Measurements from ENCODE around the gene ARHGAP26.

ARHGAP26 gene

DNA sequence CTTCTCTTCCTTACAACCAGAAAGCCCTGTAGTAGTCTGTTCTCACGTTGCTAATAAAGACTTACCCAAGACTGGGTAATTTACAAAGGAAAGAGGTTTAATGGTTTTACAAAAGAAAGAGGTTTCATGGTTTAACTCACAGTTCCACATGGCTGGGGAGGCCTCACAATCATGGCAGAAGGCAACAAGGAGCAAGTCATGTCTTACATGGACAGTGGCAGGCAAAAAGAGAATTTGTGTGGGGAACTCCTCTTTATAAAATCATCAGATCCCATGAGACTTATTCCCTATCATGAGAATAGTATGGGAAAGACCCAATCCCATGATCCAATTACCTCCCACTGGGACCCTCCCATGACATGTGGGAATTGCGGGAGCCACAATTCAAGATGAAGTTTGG, 468.4 kb downstream of the ARHGAP26 start:
- no peak for DNase-seq (ENCODE audit: low read depth in 2 of 2)

DNA sequence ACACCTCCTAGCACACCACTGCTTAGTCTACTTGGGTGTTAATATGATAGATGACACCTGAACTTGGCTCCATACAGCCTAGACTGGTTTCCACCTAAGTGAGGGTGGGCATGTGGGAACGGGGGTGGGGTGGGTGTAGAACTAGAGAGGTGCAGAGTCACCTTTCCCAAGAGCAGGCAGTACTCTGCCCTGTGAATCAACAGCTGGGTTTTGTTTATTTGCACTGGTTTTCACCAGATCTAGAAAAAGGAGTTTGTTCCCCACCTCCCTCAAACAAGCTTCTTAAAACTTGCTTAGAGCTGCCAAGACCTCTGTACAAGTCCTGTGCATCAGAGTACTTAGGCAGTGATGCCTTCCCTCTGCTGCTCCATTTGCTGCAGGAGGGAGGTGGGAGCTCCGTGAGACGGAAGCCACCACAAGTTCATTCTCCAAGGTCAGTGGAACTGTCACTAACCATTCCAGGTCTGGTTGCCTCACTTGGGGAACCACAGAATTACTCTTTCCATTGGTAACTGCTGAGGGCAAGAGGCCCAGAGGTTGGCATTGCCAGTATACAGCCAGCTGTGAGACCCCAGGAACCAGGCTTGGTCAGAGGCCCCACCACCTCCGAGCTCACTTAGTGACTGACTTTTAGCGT, 469.8 kb downstream of the ARHGAP26 start:
- DNase-seq (ENCODE audit: low read depth in 2 of 2) = no peak

DNA sequence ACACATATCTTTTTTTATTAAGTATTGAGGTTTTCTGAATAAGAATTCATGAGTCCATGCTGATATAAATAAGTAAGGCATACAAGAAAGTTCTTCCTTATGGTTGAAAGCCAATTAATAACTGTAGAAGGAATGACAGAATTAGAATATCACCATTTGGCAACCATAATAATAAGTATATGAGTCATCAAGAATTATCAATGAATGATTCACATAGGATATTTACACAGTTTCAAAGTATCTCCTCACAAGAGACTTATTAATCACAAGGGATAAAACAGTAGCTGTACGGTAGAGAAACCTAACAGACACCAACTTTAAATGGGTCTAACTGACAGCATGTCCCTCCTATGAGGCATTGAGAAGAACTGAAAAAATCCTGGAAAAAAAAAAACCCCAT, 471.7 kb downstream of the ARHGAP26 start:
- no peak for DNase-seq (ENCODE audit: low read depth in 2 of 2)

DNA sequence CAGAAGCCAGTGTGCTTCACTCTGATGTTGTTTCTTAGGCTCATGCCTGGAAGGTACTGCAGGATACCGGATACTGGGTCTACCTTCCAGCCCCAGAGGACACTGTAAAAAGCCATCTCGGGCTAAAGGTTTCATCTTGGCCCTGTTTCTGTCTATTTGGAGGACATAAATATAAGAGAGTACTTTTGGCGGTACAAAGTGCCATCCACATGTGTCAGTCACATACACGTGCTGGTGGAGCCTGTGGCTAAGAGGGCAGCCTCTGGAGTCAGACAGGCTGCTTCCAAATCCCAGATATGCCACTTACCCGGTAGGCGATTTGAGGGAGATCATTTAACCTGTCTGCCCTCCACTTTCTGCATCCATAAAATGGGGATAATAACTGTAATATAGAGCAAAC, 472.9 kb downstream of the ARHGAP26 start:
- no peak for DNase-seq (ENCODE audit: low read depth in 2 of 2)

DNA sequence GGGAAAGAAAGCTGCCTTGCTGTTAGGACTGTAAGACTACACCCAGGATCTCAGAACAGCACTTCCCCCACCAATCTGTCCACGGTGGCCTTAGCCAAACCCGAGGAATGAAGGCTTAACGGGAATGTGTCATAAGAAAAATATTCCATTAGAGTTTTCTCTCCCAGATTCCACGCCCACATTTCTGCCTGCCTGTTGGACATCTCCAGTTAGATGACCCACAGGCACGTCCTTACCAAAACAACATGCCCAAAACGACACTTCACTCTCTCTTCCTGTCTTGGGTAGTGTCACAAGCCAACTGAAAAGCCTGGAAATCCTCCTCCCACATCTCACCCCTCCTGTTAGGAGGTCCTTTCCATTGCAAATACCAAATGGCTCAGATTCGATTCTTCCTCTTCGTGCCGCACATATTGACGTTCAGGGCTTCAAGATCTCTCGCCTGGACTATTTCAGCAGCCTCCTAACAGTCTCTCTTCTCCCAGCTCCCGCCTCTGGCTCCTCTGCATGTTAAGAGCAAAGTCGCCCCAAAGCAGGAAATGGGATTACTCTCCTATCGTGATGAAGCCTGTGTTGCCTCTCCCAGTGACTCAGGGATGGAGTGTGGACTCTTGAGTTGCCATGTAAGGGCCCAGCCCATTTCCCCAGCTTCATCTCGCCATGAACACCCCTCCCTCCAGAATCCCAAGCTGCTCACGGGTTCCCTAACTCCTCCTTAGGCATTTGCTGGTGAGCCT, 474.0 kb downstream of the ARHGAP26 start:
- DNase-seq (ENCODE audit: low read depth in 2 of 2) = no peak

DNA sequence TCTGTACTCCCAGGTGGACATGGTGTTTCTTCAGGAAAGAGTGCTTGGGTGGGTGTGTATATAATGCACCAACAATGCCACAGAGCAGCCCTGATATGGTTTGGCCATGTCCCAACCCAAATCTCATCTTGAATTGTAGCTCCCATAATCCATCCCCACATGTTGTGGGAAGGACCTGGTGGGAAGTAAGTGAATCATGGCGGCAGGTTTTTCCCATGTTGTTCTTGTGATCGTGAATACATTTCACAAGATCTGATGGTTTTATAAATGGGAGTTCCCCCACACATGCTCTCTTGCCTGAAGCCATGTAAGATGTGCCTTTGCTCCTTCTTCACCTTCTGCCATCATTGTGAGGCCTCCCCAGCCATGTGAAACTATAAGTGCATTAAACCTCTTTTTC, 474.8 kb downstream of the ARHGAP26 start:
- no peak for DNase-seq (ENCODE audit: low read depth in 2 of 2)

DNA sequence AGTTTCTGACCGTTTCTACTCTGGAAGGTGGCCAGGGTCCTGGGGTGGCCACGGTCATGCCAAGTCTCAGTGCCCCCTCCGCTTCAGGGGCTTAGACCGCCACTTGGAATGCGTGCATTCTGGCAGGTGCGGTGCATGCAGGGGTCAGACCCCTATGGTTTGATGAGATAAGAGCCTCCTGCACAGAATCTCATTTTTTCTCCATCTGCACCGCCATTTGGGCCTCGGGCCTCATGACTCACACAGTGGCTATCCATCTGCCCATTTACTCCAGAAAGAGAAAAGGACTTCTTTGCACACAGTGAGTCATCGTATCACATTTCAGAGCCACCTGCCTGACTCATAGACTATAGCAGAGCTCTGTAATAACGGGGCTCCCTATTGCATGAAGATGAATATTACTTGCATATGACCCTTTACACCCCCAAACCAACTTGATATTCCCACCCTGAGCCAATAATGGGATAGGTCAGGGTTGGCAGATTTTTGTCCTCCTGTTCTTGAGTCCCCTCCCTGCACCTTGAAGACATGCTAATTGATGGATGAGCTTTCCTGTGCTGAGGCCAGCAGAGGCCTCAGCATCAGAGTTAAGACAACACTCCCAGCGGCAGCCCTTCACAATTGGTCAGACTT, 475.9 kb downstream of the ARHGAP26 start:
- DNase-seq (ENCODE audit: low read depth in 2 of 2) = no peak

DNA sequence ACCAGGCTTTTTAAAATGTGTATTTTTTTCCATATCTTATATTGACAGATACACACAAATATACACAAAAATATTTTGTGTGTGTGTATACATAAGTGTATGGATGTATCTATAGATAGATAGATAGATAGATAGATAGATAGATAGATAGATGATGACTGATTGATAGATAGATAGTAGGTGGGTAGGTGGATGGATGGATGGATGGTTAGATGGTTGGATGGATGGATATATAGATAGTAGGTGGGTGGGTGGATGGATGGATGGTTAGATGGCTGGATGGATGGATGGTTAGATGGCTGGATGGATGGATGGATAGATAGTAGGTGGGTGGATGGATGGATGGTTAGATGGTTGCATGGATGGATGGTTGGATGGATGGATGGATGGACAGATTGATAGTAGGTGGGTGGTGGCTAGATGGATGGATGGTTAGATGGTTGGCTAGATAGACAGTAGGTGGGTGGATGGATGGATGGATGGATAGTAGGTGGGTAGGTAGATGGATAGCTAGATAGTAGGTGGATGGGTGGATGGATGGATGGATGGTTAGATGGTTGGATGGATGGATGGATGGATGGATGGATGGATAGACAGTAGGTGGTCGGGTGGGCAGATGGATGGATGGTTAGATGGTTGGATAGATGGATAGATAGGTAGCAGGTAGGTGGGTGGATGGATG, 477.1 kb downstream of the ARHGAP26 start:
- no peak for DNase-seq (ENCODE audit: low read depth in 2 of 2)

DNA sequence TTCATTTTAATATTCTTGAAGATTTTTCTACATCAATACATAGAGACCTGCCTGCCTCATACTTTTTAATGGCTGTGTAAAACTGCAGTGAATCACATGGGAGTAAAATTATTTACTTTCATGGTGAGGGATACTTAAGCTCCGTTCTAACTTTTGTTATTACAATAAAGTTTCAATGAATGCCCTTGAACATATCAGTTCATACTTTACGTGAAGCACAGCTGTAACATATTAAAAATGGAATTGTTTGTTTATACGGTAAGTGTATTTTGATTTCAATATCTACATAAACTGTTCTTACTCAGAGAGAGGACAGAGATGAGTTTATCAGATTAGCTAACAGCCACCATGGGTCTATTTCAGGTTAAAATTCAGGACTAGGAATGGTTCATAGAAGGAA, 478.2 kb downstream of the ARHGAP26 start:
- no peak for DNase-seq (ENCODE audit: low read depth in 2 of 2)

DNA sequence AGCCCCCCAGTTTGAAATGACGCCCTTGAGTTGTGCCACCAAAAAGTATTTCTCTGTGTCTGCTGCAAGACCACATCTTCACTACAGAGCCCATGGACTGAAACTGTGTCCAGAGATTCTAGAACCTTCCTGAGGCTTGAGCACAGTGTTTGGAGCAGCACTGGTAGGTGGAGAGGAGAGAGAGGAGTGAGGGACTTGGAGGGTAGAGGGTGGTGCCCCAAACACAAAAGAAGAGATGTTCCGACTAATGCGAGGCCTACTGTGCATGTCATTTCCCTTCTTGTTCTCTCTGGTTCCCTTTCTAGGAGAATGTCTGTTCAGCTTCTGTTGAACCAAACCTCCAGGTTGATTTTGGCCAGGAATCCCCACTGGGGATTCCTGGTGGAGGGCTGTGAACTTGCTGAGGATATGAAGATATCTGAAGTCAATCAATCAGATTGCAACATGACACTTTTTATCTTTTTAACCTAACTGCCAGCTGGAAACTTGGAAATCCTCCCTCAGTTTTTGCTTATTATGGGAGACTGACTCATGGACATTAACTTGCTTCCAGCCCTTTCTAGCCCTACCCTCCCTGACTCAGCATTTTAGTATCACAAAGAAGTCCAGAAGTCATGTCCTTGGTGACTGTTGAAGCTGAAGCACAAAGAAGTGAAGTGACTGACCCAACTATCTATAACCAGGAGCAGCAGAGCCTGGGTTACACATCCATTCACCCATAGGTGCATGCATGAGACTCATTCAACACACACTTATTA, 478.8 kb downstream of the ARHGAP26 start:
- no peak for DNase-seq (ENCODE audit: low read depth in 2 of 2)

DNA sequence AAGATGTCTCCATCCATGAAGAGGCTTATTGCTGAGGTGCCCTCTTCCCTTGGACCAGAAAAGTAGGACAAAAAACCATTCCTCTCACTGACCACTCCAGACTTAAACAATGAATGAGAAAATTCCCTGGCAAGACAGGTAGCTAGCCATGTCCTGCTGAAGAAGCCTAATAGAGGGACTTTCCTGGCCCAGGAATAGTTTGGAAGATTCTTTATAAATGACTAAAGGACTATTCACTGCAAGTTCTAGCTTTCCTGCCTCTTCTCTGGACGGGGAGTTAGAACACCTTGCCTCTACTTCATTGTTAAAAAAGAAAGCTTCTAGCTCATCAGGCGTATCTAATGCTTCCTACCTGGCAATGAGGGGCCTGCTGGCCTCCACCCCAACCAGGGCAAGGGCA, 479.7 kb downstream of the ARHGAP26 start:
- no peak for DNase-seq (ENCODE audit: low read depth in 2 of 2)

DNA sequence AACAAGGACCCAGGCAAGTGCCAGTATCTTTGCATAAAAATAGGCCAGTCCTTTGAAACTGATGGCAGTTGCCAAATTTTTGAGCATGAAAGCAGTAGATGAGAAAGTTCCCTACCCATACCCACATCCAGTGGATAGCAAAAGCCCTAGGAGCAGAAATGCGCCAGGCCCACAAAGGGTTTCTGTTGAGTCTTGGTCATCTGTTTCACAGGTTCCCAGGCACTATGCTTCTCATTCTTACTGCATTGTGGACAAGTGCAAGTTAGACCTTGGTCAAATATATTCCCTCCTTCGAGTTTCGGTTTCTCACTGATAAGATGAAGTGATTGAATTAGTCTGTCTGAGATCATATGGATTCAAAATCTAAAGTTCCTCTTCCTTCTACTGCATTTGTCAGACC, 481.0 kb downstream of the ARHGAP26 start:
- no peak for DNase-seq (ENCODE audit: low read depth in 2 of 2)

DNA sequence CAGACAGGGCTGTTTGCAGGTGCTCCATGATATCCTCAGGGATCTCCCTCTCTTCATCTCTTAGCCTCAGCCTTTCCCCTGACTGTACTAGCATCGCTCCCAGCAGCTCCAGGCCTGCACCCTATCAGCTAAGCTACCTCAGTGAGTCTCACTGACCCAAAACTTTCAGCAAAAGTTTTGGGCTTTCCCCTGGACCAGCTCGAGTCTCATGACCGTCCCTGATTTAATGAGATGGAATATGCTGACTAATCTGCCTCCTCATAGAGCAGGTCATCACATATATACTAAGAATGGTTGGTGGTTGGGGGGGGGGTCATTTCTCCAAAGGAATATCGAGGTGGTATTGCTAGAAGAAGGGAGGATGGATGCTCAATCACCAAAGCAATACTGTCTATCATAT, 481.8 kb downstream of the ARHGAP26 start:
- no peak for DNase-seq (ENCODE audit: low read depth in 2 of 2)

DNA sequence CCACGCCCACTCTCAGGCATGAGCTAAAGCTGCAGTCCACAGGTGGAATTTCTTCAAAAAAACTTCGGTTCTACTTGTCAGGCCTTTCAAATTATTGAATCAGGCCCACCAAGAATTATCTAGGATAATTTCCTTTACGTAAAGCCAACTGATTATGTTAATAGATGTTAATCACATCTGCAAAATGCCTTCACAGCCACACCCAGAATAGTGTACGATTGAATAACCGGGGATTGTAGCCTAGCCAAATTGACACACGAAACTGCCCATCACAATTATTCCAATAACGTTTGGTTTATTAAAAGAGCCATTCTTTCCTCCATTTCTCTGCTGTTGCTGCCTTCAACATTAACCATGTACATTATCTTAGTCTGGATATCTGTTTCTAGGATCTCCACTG, 484.6 kb downstream of the ARHGAP26 start:
- no peak for DNase-seq (ENCODE audit: low read depth in 2 of 2)

DNA sequence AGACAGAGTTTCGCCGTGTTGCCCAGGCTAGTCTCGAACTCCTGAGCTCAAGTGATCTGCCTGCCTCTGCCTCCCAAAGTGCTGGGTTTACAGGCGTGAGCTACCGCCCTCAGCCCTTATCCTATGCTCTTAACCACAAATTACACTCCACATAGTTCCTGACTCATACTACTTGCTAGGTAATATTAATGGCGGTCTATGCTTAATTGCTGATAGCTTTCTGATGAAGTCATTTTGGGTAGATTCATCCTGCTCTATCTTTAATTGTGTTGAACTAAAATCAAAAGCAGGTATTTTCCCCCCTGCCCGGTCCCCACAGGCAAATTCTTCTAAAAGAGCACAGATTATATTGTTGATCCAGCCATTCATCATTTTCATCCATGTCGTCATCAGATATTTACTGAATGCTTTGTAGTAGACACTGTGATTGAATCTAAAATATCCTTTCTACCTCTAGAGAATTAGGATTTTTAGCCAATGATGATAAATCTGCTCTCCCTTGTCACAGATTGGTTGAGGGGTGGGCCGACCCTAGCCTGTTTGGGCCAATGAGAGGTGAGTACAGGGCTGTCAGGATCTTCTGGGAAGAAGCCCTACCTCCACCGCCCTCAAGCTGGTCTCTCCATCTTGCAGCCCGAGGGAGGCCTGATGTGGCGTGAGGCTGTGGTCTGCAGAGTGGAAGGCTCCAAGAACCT, 488.5 kb downstream of the ARHGAP26 start:
- no peak for DNase-seq (ENCODE audit: low read depth in 2 of 2)

DNA sequence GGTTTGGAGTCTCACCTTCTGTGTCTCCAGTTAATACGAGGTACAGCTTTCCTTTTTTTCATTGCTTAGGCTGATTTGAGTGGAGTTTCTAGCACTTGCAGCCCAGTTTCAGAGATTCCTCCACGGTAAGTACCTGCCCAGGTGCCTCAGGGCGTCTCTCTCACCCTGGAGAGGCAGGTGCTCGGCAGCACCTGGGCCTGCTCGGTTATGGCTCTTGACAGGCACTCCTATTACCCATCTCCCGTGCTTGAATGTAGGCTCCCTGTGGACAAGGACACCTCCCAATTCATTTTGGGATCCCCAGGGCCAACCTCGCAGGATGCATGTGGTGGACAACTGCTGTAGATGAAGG, 489.1 kb downstream of the ARHGAP26 start:
- no peak for DNase-seq (ENCODE audit: low read depth in 2 of 2)

DNA sequence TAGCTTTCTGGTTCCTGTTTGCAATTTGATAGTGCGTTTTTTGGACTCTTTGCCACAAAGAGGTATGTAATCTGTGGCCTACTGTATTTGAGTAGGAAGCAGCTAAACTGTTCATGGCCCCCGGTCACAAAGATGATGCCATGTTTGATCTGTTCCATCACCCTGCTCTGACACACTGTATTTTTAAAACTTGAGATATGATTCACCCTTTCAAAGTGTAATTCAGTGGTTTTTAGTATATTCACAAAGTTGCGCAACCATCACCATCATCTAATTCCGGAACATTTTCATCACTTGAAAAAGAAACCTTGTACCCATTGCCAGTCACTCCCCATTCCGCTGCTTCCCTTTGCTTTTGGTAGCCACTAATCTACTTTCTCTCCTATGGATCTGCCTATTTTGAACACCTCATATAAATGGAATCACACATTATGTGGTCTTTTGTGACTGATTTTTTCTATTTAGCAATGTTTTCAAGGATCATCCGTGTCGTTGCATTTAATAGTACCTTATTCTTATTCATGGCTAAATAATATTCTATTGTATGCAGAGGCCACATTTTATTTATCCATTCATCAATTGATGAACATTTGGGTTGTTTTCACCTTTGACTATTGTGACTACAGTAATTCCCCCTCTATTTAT, 491.7 kb downstream of the ARHGAP26 start:
- DNase-seq (ENCODE audit: low read depth in 2 of 2) = no peak

DNA sequence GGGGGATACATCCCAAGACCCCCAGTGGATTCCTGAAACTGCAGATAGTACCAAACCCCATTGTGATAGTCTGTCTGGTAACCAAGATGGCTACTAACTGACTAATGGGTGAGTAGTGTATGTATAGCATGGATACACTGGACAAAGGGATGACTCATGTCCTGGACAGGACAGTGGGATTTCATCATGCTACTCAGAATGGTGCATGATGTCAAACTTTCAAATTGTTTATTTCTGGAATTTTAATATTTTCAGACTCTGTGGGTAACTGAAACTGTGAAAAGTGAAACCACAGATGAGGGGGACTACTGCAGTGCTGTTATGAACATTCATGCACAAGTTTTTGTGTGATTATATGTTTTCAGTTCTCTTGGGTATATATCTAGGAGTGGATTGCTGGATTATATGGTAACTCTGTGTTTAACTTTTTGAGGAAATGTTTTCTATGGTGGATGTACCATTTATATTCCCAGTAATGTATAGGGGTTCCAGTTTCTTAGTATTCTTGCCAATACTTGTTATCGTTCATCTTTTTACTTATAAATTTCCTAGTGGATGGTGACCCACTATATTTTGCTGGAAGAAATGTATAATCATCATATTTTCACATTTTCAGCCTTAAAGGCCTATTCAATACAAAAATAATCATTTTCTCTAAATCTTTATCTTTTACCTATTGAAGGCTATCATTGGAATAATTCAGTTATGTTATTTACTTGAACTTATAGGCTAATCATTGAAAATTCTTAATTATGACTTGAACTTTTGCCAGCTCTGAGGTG, 492.4 kb downstream of the ARHGAP26 start:
- no peak for DNase-seq (ENCODE audit: low read depth in 2 of 2)

DNA sequence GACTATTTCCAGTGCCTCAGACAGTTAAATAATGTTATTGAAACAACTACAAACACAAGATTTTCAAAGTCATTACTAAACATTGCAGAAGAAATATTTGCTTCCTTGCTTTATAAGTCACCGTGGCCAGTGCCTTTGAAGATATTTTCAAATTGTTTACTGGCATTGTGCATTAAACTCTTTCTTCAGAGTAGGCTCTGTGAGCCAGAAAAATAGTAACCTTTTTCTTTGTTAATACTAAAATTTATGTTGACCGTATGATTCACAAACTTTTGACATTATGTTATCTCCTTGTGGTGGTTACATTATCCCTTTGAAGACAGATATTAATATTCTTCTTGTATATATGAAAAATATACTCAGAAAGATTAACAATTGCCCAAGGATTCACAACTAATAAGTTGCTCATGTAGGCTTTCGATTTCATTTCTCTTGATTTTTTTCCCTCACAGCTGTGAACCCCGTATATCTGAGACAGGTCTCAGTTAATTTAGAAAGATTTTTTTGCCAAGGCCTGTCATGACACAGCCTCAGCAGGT, 493.2 kb downstream of the ARHGAP26 start:
- DNase-seq (ENCODE audit: low read depth in 2 of 2) = no peak

DNA sequence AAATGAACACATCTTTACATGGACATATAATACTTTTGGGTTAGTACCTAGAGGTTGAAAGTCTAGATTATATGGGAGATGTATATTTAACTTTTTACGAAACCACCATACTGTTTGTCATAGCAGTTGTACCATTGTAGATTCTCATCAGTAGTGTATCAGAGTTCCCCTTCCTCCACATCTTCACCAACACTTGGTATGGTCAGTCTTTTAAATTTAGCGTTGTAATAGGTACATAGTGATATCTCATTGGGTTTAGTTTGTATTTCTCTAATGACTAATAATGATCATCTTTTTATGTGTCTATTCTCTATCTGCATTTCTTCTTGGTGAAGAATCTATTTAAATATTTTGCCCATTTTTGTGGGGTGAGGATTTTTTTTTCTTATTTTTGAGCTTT, 495.8 kb downstream of the ARHGAP26 start:
- no peak for DNase-seq (ENCODE audit: low read depth in 2 of 2)
